Mesenchymal stem cell (in vitro differentiated cells and primary cell): ENCODE measurements around the gene TERT.

Source experiments
- DNase-seq: peaks from one replicate; pipeline ENCODE4 v3.0.0-alpha.2; 2013
- H2AFZ ChIP-seq: one replicate; pipeline ENCODE4 v1.6.1; 2013; ENCODE audit warnings: low read depth, mild to moderate bottlenecking, control low read depth, inconsistent platforms, low read length, moderate library complexity
- H2AK5ac ChIP-seq: 2 replicates; pipeline ENCODE4 v1.6.1; 2013; ENCODE audit warnings: low read length, moderate library complexity, mild to moderate bottlenecking, inconsistent platforms; ENCODE audit not compliant: severe bottlenecking
- H2BK120ac ChIP-seq: one replicate; pipeline ENCODE4 v1.6.1; 2013; ENCODE audit warnings: low read depth, mild to moderate bottlenecking, inconsistent platforms, low read length, moderate library complexity
- H2BK12ac ChIP-seq, 2 experiments: one replicate each; pipeline ENCODE4 v1.6.1; 2013; ENCODE audit warnings: inconsistent platforms in 2 of 2, low read length in 2 of 2, mild to moderate bottlenecking in 2 of 2, moderate library complexity in 2 of 2, control low read depth in 1 of 2
- H2BK15ac ChIP-seq: one replicate; pipeline ENCODE4 v1.6.1; 2013; ENCODE audit warnings: mild to moderate bottlenecking, low read depth, inconsistent platforms; ENCODE audit not compliant: poor library complexity, severe bottlenecking
- H2BK5ac ChIP-seq: 2 replicates; pipeline ENCODE4 v1.6.1; 2013; ENCODE audit warnings: low read depth, mild to moderate bottlenecking, low read length, control low read depth, inconsistent platforms; ENCODE audit not compliant: poor library complexity, severe bottlenecking
- H3K14ac ChIP-seq, 2 experiments: one replicate each; pipeline ENCODE4 v1.6.1; 2013; ENCODE audit warnings: inconsistent platforms in 2 of 2, low read length in 2 of 2, control low read depth in 1 of 2, mild to moderate bottlenecking in 1 of 2, moderate library complexity in 1 of 2
- H3K18ac ChIP-seq, 2 experiments: one replicate each; pipeline ENCODE4 v1.6.1; 2013; ENCODE audit warnings: inconsistent platforms in 2 of 2, low read length in 2 of 2, control low read depth in 1 of 2, low read depth in 1 of 2, mild to moderate bottlenecking in 1 of 2
- H3K23ac ChIP-seq, 2 experiments: one replicate each; pipeline ENCODE4 v1.6.1; 2013; ENCODE audit warnings: inconsistent platforms in 2 of 2, low read length in 2 of 2, mild to moderate bottlenecking in 2 of 2, moderate library complexity in 2 of 2, control low read depth in 1 of 2
- H3K27ac ChIP-seq: 2 replicates; pipeline ENCODE4 v1.5.1; 2013; ENCODE audit warnings: mild to moderate bottlenecking, moderate library complexity, low read length, control low read depth, inconsistent platforms; ENCODE audit not compliant: poor library complexity, severe bottlenecking
- H3K27me3 ChIP-seq, 2 experiments: 2 replicates each; pipeline versions ENCODE4 v1.6.1 to v1.7.0; 2013; ENCODE audit warnings: low read length in 2 of 2, mild to moderate bottlenecking in 2 of 2, moderate library complexity in 2 of 2, control low read depth in 1 of 2, inconsistent platforms in 1 of 2; ENCODE audit not compliant: control insufficient read depth in 1 of 2, insufficient read depth in 1 of 2
- H3K36me3 ChIP-seq, 2 experiments: 2 replicates each; pipeline versions ENCODE4 v1.6.1 to v1.7.0; 2013; ENCODE audit warnings: low read length in 2 of 2, control low read depth in 1 of 2, inconsistent platforms in 1 of 2, low read depth in 1 of 2, mild to moderate bottlenecking in 1 of 2; ENCODE audit not compliant: insufficient read depth in 2 of 2, control insufficient read depth in 1 of 2
- H3K4ac ChIP-seq, 2 experiments: one replicate each; pipeline ENCODE4 v1.6.1; 2013; ENCODE audit warnings: inconsistent platforms in 2 of 2, low read length in 2 of 2, mild to moderate bottlenecking in 2 of 2, moderate library complexity in 2 of 2, control low read depth in 1 of 2, low read depth in 1 of 2
- H3K4me1 ChIP-seq: 2 replicates; pipeline ENCODE4 v1.6.1; 2013; ENCODE audit warnings: low read depth, low read length, control low read depth; ENCODE audit not compliant: control insufficient read depth, insufficient read depth
- H3K4me2 ChIP-seq: 2 replicates; pipeline ENCODE4 v1.6.1; 2013; ENCODE audit warnings: low read length, mild to moderate bottlenecking, inconsistent platforms; ENCODE audit not compliant: poor library complexity, severe bottlenecking
- H3K4me3 ChIP-seq, 2 experiments: 2 replicates each; pipeline versions ENCODE4 v1.5.1 to v1.7.0; 2013; ENCODE audit warnings: low read length in 2 of 2, mild to moderate bottlenecking in 2 of 2, control low read depth in 1 of 2, low read depth in 1 of 2; ENCODE audit not compliant: insufficient read depth in 1 of 2
- H3K79me1 ChIP-seq: replicated peaks from 2 replicates; pipeline ENCODE4 v1.6.1; 2013; ENCODE audit warnings: mild to moderate bottlenecking, control low read depth, low read length, inconsistent platforms; ENCODE audit not compliant: poor library complexity, severe bottlenecking
- H3K9ac ChIP-seq: 2 replicates; pipeline ENCODE4 v1.7.0; 2013; ENCODE audit warnings: mild to moderate bottlenecking, low read length, moderate library complexity
- H3K9me3 ChIP-seq: 2 replicates; pipeline ENCODE4 v1.7.0; 2013; ENCODE audit warnings: mild to moderate bottlenecking, low read length; ENCODE audit not compliant: control insufficient read depth
- H4K8ac ChIP-seq: one replicate; pipeline ENCODE4 v1.6.1; 2013; ENCODE audit warnings: inconsistent platforms, mild to moderate bottlenecking, low read length, moderate library complexity
- H4K91ac ChIP-seq: one replicate; pipeline ENCODE4 v1.6.1; 2013; ENCODE audit warnings: mild to moderate bottlenecking, low read length, inconsistent platforms
- WGBS: methylation state at CpG from one replicate; pipeline ENCODE4 v1.1.7; 2013; ENCODE audit warnings: mixed read lengths; 5-methylcytosine and 5-hydroxymethylcytosine counted together

Gene TERT

GRCh38 chr5:1323803-1324173, 28.9 kb upstream of the TERT start:
- Histone ChIP-seq H3K4me2 (no peak overlapping the region), H3K4ac (no peak overlapping the region), H3K23ac (no peak overlapping the region), H4K8ac (no peak overlapping the region), H2AK5ac (no peak overlapping the region), H3K27ac (no peak overlapping the region), H3K18ac (no peak overlapping the region), H3K27me3 (no peaks in the 10 kb centered on the region), H2BK12ac (no peak overlapping the region), H3K79me1 (peaks cover 29% of the 10 kb centered on the region), H3K14ac (no peak overlapping the region), H3K4me1 (peaks cover 6% of the 10 kb centered on the region), H2AFZ (no peak overlapping the region), H2BK15ac (no peak overlapping the region), H3K36me3 (peaks cover 62 to 73% of the 10 kb centered on the region in 2 experiments), H2BK5ac (no peak overlapping the region), H3K9me3 (no peaks in the 10 kb centered on the region), H2BK120ac (no peak overlapping the region), H3K4me3 (no peak overlapping the region), H4K91ac (no peak overlapping the region), H3K9ac (no peak overlapping the region)
- DNase-seq = no peak
- WGBS = 97% methylated on average over 13 of the region's 13 CpGs

GRCh38 chr5:1322955-1323802, 28.3 kb upstream of the TERT start:
- H3K23ac ChIP-seq = no peak overlapping the region
- H3K36me3 ChIP-seq = peaks cover 68 to 78% of the 10 kb centered on the region in 2 experiments
- H3K4me3 ChIP-seq = no peak overlapping the region
- H3K14ac ChIP-seq = no peak overlapping the region
- no peak for DNase-seq
- WGBS = 94% methylated on average over 24 of the region's 24 CpGs
- no peak overlapping the region for H3K4me2 ChIP-seq
- H3K27me3 ChIP-seq = no peaks in the 10 kb centered on the region
- no peak overlapping the region for H2AK5ac ChIP-seq
- H2BK5ac ChIP-seq = no peak overlapping the region
- no peak overlapping the region for H2AFZ ChIP-seq
- H3K9me3 ChIP-seq = no peaks in the 10 kb centered on the region
- no peak overlapping the region for H3K9ac ChIP-seq
- H2BK12ac ChIP-seq = no peak overlapping the region
- H3K4ac ChIP-seq = no peak overlapping the region
- no peak overlapping the region for H2BK15ac ChIP-seq
- peaks cover 31% of the 10 kb centered on the region for H3K79me1 ChIP-seq
- no peak overlapping the region for H3K18ac ChIP-seq
- H3K27ac ChIP-seq = no peak overlapping the region
- H3K4me1 ChIP-seq = peaks cover 6% of the 10 kb centered on the region
- H4K8ac ChIP-seq = no peak overlapping the region
- no peak overlapping the region for H4K91ac ChIP-seq
- H2BK120ac ChIP-seq = no peak overlapping the region

GRCh38 chr5:1322036-1322900, 27.4 kb upstream of the TERT start:
- Histone ChIP-seq H2BK12ac (no peak overlapping the region), H3K14ac (no peak overlapping the region), H3K79me1 (peaks cover 31% of the 10 kb centered on the region), H3K4ac (no peak overlapping the region), H3K23ac (no peak overlapping the region), H3K9ac (no peak overlapping the region), H4K91ac (no peak overlapping the region), H2BK5ac (no peak overlapping the region), H3K4me1 (peaks cover 6% of the 10 kb centered on the region), H3K18ac (no peak overlapping the region), H3K9me3 (no peaks in the 10 kb centered on the region), H2AFZ (no peak overlapping the region), H2BK120ac (no peak overlapping the region), H2BK15ac (no peak overlapping the region), H3K4me2 (no peak overlapping the region), H3K4me3 (no peak overlapping the region), H3K27ac (no peak overlapping the region), H2AK5ac (no peak overlapping the region), H3K27me3 (no peaks in the 10 kb centered on the region), H3K36me3 (peaks cover 77 to 82% of the 10 kb centered on the region in 2 experiments), H4K8ac (no peak overlapping the region)
- 99% methylated on average over 21 of the region's 22 CpGs for WGBS
- DNase-seq = no peak

GRCh38 chr5:1321576-1321975, 26.7 kb upstream of the TERT start:
- H3K9ac ChIP-seq = no peak overlapping the region
- peaks cover 6% of the 10 kb centered on the region for H3K4me1 ChIP-seq
- no peaks in the 10 kb centered on the region for H3K9me3 ChIP-seq
- 98% methylated on average over 16 of the region's 16 CpGs for WGBS
- no peak overlapping the region for H2BK5ac ChIP-seq
- H2BK12ac ChIP-seq = no peak overlapping the region
- DNase-seq = no peak
- no peaks in the 10 kb centered on the region for H3K27me3 ChIP-seq
- no peak overlapping the region for H4K91ac ChIP-seq
- H2AFZ ChIP-seq = no peak overlapping the region
- H3K23ac ChIP-seq = no peak overlapping the region
- H3K36me3 ChIP-seq = peaks cover 78 to 83% of the 10 kb centered on the region in 2 experiments
- no peak overlapping the region for H3K27ac ChIP-seq
- H3K79me1 ChIP-seq = peaks cover 31% of the 10 kb centered on the region
- no peak overlapping the region for H3K4ac ChIP-seq
- no peak overlapping the region for H3K14ac ChIP-seq
- no peak overlapping the region for H4K8ac ChIP-seq
- H3K4me2 ChIP-seq = no peak overlapping the region
- no peak overlapping the region for H3K18ac ChIP-seq
- no peak overlapping the region for H2BK120ac ChIP-seq
- H2AK5ac ChIP-seq = no peak overlapping the region
- H3K4me3 ChIP-seq = no peak overlapping the region
- H2BK15ac ChIP-seq = no peak overlapping the region
